ENCODE results near the gene TPPP3. TPM values are rescaled to one million over a fixed set of nuclear protein-coding genes. Genes with fewer than 3 reads are reported as not detected.

TPPP3 gene
- polyA plus RNA-seq, 1 of the 3 experiments (the other 2 are of a cell fraction), result 33.5 TPM

GRCh38 chr16:67397036-67397801 is 3.9 kb upstream of the TPPP3 start:
- H3K9ac ChIP-seq, result no peak overlapping the region
- peaks cover 10 to 56% of the 10 kb centered on the region in 2 experiments; a peak in 2 of 4 replicates for H3K4me1 ChIP-seq (ENCODE audit: control insufficient read depth in 1 of 2, insufficient read depth in 2 of 2, low read depth in 1 of 2, low read length in 1 of 2)
- no peaks in the 10 kb centered on the region for H3K9me3 ChIP-seq
- no peak for DNase-seq
- POLR2A ChIA-PET, result interaction anchor here (1.1 kb wide), 1 partner anchor 8 kb away, joined by 6 read pairs; no protein-coding TSS in a partner anchor
- no peaks in the 10 kb centered on the region for H4K20me1 ChIP-seq (ENCODE audit: insufficient read depth)
- peaks cover 5% of the 10 kb centered on the region for H3F3A ChIP-seq (replicated peaks; ENCODE audit: insufficient read depth)
- no peaks in the 10 kb centered on the region for H3K79me2 ChIP-seq (ENCODE audit: insufficient read depth)
- no peaks in the 10 kb centered on the region for H3K9me2 ChIP-seq
- CTCF ChIA-PET, result interaction anchor here (1.1 kb wide), 2 partner anchors 30 to 69 kb away, joined by 3 read pairs; no protein-coding TSS in a partner anchor
- H3K4me2 ChIP-seq, result no peak overlapping the region
- H3K4me3 ChIP-seq (ENCODE audit: low read depth in 2 of 2, low read length in 1 of 2), result no peak overlapping the region
- no peaks in the 10 kb centered on the region for H3K27me3 ChIP-seq (ENCODE audit: insufficient read depth)
- 97% methylated on average over 9 of the region's 15 CpGs for WGBS (ENCODE audit: low lambda C conversion rate)
- TF ChIP-seq RXRA (IDR thresholded peaks at IDR 0.05; ENCODE audit: borderline replicate concordance, low read depth), result no peak
- TF ChIP-seq CHD2 (IDR thresholded peaks at IDR 0.05; ENCODE audit: low read length, partially characterized antibody), result no peak
- TF ChIP-seq NFIC (IDR thresholded peaks at IDR 0.05; ENCODE audit: borderline replicate concordance), result no peak
- no peak for TF ChIP-seq FOXM1 (IDR thresholded peaks at IDR 0.05; ENCODE audit: low read depth)
- TF ChIP-seq MEF2A (IDR thresholded peaks at IDR 0.05; ENCODE audit: borderline replicate concordance, low read depth), result no peak
- no peak for TF ChIP-seq FOSL2 (IDR thresholded peaks at IDR 0.05; ENCODE audit: borderline replicate concordance, low read depth)
- no peak for TF ChIP-seq TAF1 (IDR thresholded peaks at IDR 0.05; ENCODE audit: borderline replicate concordance, low read depth, low read length)
- no peak for TF ChIP-seq YY1 (IDR thresholded peaks at IDR 0.05; ENCODE audit: low read depth)
- H3K27ac ChIP-seq (ENCODE audit: low read depth in 2 of 2, low read length in 1 of 2), result peak overlapping the region in 1 of 2 experiments; percentile 45; a peak in 3 of 4 replicates
- no peaks in the 10 kb centered on the region for H3K36me3 ChIP-seq (replicated peaks in 1 of 2; ENCODE audit: control insufficient read depth in 1 of 2, insufficient read depth in 2 of 2, low read length in 1 of 2)
- no peak overlapping the region for H2AFZ ChIP-seq (ENCODE audit: low read depth)

- ChIA-PET POLR2A (interaction anchor here (0.6 to 1.1 kb wide), 2 partner anchors 9 to 400 kb away, joined by 3 to 6 read pairs; no protein-coding TSS in a partner anchor), CTCF (interaction anchor here (1.1 kb wide), 2 partner anchors 31 to 70 kb away, joined by 3 read pairs; no protein-coding TSS in a partner anchor)
- no peaks in the 10 kb centered on the region for H4K20me1 ChIP-seq (ENCODE audit: insufficient read depth)
- 51% methylated on average over 14 of the region's 31 CpGs for WGBS (ENCODE audit: low lambda C conversion rate)
- no peak for TF ChIP-seq EP300 (IDR thresholded peaks at IDR 0.05; ENCODE audit: borderline replicate concordance in 1 of 2, low read depth in 1 of 2, low read length in 1 of 2)
- no peak for TF ChIP-seq POLR2AphosphoS5 (IDR thresholded peaks at IDR 0.05; ENCODE audit: low read depth, low read length)
- TF ChIP-seq SMC3 (IDR thresholded peaks at IDR 0.05; ENCODE audit: low read depth, low read length), result no peak
- peak overlapping the region in 1 of 2 experiments; percentile 51; a peak in 3 of 4 replicates for H3K27ac ChIP-seq (ENCODE audit: low read depth in 2 of 2, low read length in 1 of 2)
- peaks cover 10 to 64% of the 10 kb centered on the region in 2 experiments; a peak in 2 of 4 replicates for H3K4me1 ChIP-seq (ENCODE audit: control insufficient read depth in 1 of 2, insufficient read depth in 2 of 2, low read depth in 1 of 2, low read length in 1 of 2)
- H3F3A ChIP-seq (replicated peaks; ENCODE audit: insufficient read depth), result peaks cover 5% of the 10 kb centered on the region
- H3K9ac ChIP-seq, result peak overlapping the region; percentile 28; the same call in 1 of the 2 replicates
- no peak overlapping the region for H3K4me3 ChIP-seq (ENCODE audit: low read depth in 2 of 2, low read length in 1 of 2)
- no peaks in the 10 kb centered on the region for H3K27me3 ChIP-seq (ENCODE audit: insufficient read depth)
- DNase-seq, result peak; percentile 87
- no peaks in the 10 kb centered on the region for H3K36me3 ChIP-seq (replicated peaks in 1 of 2; ENCODE audit: control insufficient read depth in 1 of 2, insufficient read depth in 2 of 2, low read length in 1 of 2)
- H3K79me2 ChIP-seq (ENCODE audit: insufficient read depth), result no peaks in the 10 kb centered on the region
- H3K9me2 ChIP-seq, result no peaks in the 10 kb centered on the region
- H3K9me3 ChIP-seq, result no peaks in the 10 kb centered on the region
- H2AFZ ChIP-seq (ENCODE audit: low read depth), result no peak overlapping the region
- H3K4me2 ChIP-seq, result peak overlapping the region; percentile 50
These were observed 3.1 kb upstream of the TPPP3 start for GRCh38 chr16:67396159-67397035.
